B cell (primary cell): ENCODE results near the gene BRAF. TPM values are rescaled to one million over a fixed set of nuclear protein-coding genes. Genes with fewer than 3 reads are reported as not detected.
A peak's percentile ranks its signal among the peaks of the same experiment; 100 is the strongest.

ENCODE experiments used
- ATAC-seq: fragments of 200-7000 bp; cut with Tn5 transposase; one replicate; pipeline ENCODE4 v1.10.0; 2021; ENCODE audit warnings: low read depth, mild to moderate bottlenecking, moderate number of reproducible peaks, moderate library complexity
- CTCF ChIA-PET: fragments of 350-600 bp; sonication (Branson Sonifier 250); formaldehyde crosslinking; loops from one replicate; lab custom pipeline; 2021; ENCODE audit warnings: antibody characterized with exemption, inconsistent platforms; lab: Charles Lee
- POLR2A ChIA-PET: fragments of 350-600 bp; sonication (Branson Sonifier 250); formaldehyde crosslinking; loops from one replicate; lab custom pipeline; 2021; ENCODE audit warnings: antibody characterized with exemption; lab: Charles Lee
- DNase-seq: peaks from one replicate; pipeline ENCODE4 v3.0.0; 2013
- H2AFZ ChIP-seq: 2 replicates; pipeline ENCODE4 v1.6.1; 2012; ENCODE audit warnings: mild to moderate bottlenecking, low read depth, low read length; ENCODE audit not compliant: insufficient read depth, poor library complexity, severe bottlenecking
- H3K27ac ChIP-seq, 2 donors: 1 replicate in 1 of 2; 2 replicates in 1 of 2; pipeline ENCODE4 v1.5.1; 2012 to 2013; ENCODE audit warnings: low read length in 2 of 2, mild to moderate bottlenecking in 2 of 2, moderate library complexity in 1 of 2
- H3K27me3 ChIP-seq, 4 experiments: fragments of 200-600 bp in 1 of 4; sonication (generic) in 1 of 4; replicated peaks in 1 of 4; 1 replicate in 2 of 4; 2 replicates in 2 of 4; pipeline versions ENCODE4 v1.6.1 to v1.7.0; 2013 to 2016; ENCODE audit warnings: low read length in 3 of 4, mild to moderate bottlenecking in 2 of 4, mixed read lengths in 1 of 4, moderate library complexity in 1 of 4; ENCODE audit not compliant: insufficient read depth in 4 of 4, control insufficient read depth in 3 of 4; ENCODE audit errors: control extremely low read depth in 1 of 4
- H3K36me3 ChIP-seq, 2 experiments: replicated peaks in 1 of 2; 1 replicate in 1 of 2; 2 replicates in 1 of 2; pipeline versions ENCODE4 v1.6.1 to v1.7.1; 2013; ENCODE audit warnings: low read length in 1 of 2; ENCODE audit not compliant: insufficient read depth in 2 of 2, control insufficient read depth in 1 of 2; ENCODE audit errors: control extremely low read depth in 1 of 2, extremely low read depth in 1 of 2
- H3K4me1 ChIP-seq, 2 donors: fragments of 200-600 bp in 1 of 2; sonication (generic) in 1 of 2; 1 replicate in 1 of 2; 2 replicates in 1 of 2; pipeline versions ENCODE4 v1.5.1 to v1.6.1; 2013 to 2017; ENCODE audit warnings: low read length in 2 of 2; ENCODE audit not compliant: control insufficient read depth in 2 of 2, insufficient read depth in 2 of 2
- H3K4me2 ChIP-seq: replicated peaks from 2 replicates; pipeline ENCODE3; 2012; ENCODE audit warnings: mild to moderate bottlenecking, low read depth, low read length; ENCODE audit not compliant: poor library complexity, severe bottlenecking
- H3K4me3 ChIP-seq, 5 experiments: fragments of 200-600 bp in 1 of 5; sonication (generic) in 1 of 5; 1 replicate in 3 of 5; 2 replicates in 2 of 5; pipeline versions ENCODE4 v1.5.1 to v1.7.0; 2011 to 2016; ENCODE audit warnings: low read length in 4 of 5, mild to moderate bottlenecking in 4 of 5, low read depth in 2 of 5, control low read depth in 1 of 5, moderate library complexity in 1 of 5; ENCODE audit not compliant: insufficient read depth in 1 of 5; ENCODE audit errors: control extremely low read depth in 1 of 5, extremely low read depth in 1 of 5
- H3K79me2 ChIP-seq: fragments of 200-600 bp; sonication (generic); one replicate; pipeline ENCODE4 v1.6.0; 2016; ENCODE audit warnings: low read length; ENCODE audit not compliant: control insufficient read depth, insufficient read depth
- H3K9ac ChIP-seq: fragments of 200-600 bp; sonication (generic); 2 replicates; pipeline ENCODE4 v1.6.1; 2017; ENCODE audit warnings: mild to moderate bottlenecking, low read length, moderate library complexity
- H3K9me3 ChIP-seq, 3 donors: one replicate each; pipeline versions ENCODE4 v1.6.1 to v1.7.1; 2013; ENCODE audit warnings: low read length in 2 of 3; ENCODE audit not compliant: control insufficient read depth in 2 of 3, insufficient read depth in 1 of 3; ENCODE audit errors: control extremely low read depth in 1 of 3
- H4K20me1 ChIP-seq: 2 replicates; pipeline ENCODE4 v1.6.0; 2012; ENCODE audit warnings: mild to moderate bottlenecking, low read length; ENCODE audit not compliant: insufficient read depth, control insufficient read depth, poor library complexity, severe bottlenecking
- H3K27ac Mint-ChIP-seq: one replicate; pipeline ENCODE4 v1.8.0; 2021; ENCODE audit warnings: mixed read lengths
- H3K27me3 Mint-ChIP-seq: one replicate; pipeline ENCODE4 v1.8.0; 2021; ENCODE audit warnings: mixed read lengths
- H3K4me1 Mint-ChIP-seq: one replicate; pipeline ENCODE4 v1.8.0; 2021; ENCODE audit warnings: mixed read lengths
- H3K4me3 Mint-ChIP-seq: one replicate; pipeline ENCODE4 v1.8.0; 2021; ENCODE audit warnings: mixed read lengths
- H3K9me3 Mint-ChIP-seq: one replicate; pipeline ENCODE4 v1.8.0; 2022; ENCODE audit warnings: mixed read lengths; ENCODE audit not compliant: insufficient read depth
- CTCF ChIP-seq: fragments of 200-600 bp; IDR thresholded peaks from one replicate; pipeline ENCODE4 v1.8.0; 2022; ENCODE audit warnings: antibody characterized with exemption, mild to moderate bottlenecking
- EZH2 ChIP-seq: IDR thresholded peaks from 2 replicates; pipeline ENCODE4 v1.6.1; 2012; ENCODE audit warnings: borderline replicate concordance, low read depth, mild to moderate bottlenecking, moderate library complexity, low read length; ENCODE audit not compliant: insufficient read depth, poor library complexity, severe bottlenecking
- WGBS: methylation state at CpG from one replicate; pipeline ENCODE4 v1.1.5; 2013; ENCODE audit warnings: missing lambda C conversion rate; ENCODE audit not compliant: insufficient coverage; 5-methylcytosine and 5-hydroxymethylcytosine counted together
- intact Hi-C: fragments of 100-400 bp; cut with micrococcal nuclease; formaldehyde crosslinking; loops from one replicate; pipeline ENCODE4 v1.10.0; 2022
- polyA plus RNA-seq: library from polyadenylated mRNA; depleted of rRNA; stranded (reverse); fragments of >200 nt; gene quantifications from 2 replicates; pipeline ENCODE4 v1.2.3, GENCODE V29; 2012
- total RNA-seq, 2 donors: library from RNA; stranded (reverse); fragments of 120-200 nt in 1 of 2; gene quantifications; 1 replicate in 1 of 2; 2 replicates in 1 of 2; pipeline versions ENCODE4 v1.2.3 to v1.2.4, GENCODE V29; 2013 to 2022

BRAF gene
- total and polyA plus RNA-seq, 2 donors (not counting 1 experiment from before 2014, with no cell fraction given): 13.5 to 90.9 TPM

- H3K79me2 ChIP-seq: no peaks in the 10 kb centered on the region
- 75% methylated on average over 2 of the region's 2 CpGs for WGBS
- no peak overlapping the region for H3K9ac ChIP-seq
- no peaks in the 10 kb centered on the region for H4K20me1 ChIP-seq
- ChIA-PET CTCF (no interaction called here), POLR2A (no interaction called here)
- Mint-ChIP-seq H3K4me3 (no peak overlapping the region), H3K9me3 (no peaks in the 10 kb centered on the region), H3K27me3 (peaks cover 7% of the 10 kb centered on the region), H3K4me1 (no peaks in the 10 kb centered on the region), H3K27ac (no peak overlapping the region)
- H3K9me3 ChIP-seq: peaks cover 0 to 4% (median 0%) of the 10 kb centered on the region in 3 donors
- no peak overlapping the region for H2AFZ ChIP-seq
- ATAC-seq (no peak), DNase-seq (no peak)
- intact Hi-C loops: no loop called here
- H3K4me2 ChIP-seq: no peak overlapping the region
- no peaks in the 10 kb centered on the region for H3K4me1 ChIP-seq
- no peaks in the 10 kb centered on the region for H3K36me3 ChIP-seq
- H3K27ac ChIP-seq: no peak overlapping the region
- no peak overlapping the region for H3K4me3 ChIP-seq
- peaks cover 0 to 3% (median 0%) of the 10 kb centered on the region in 4 experiments for H3K27me3 ChIP-seq
- TF ChIP-seq EZH2 (no peak), CTCF (no peak)
Measured at GRCh38 chr7:140967438-140967837, 42.7 kb upstream of the BRAF start.

- Histone ChIP-seq H4K20me1 (no peaks in the 10 kb centered on the region), H3K9ac (no peak overlapping the region), H3K79me2 (no peaks in the 10 kb centered on the region), H3K4me1 (no peaks in the 10 kb centered on the region), H3K4me2 (no peak overlapping the region), H3K27ac (no peak overlapping the region), H3K27me3 (peaks cover 0 to 2% (median 0%) of the 10 kb centered on the region in 4 experiments), H3K36me3 (no peaks in the 10 kb centered on the region), H3K4me3 (no peak overlapping the region), H3K9me3 (peaks cover 0 to 4% (median 0%) of the 10 kb centered on the region in 3 donors), H2AFZ (no peak overlapping the region)
- ATAC-seq: no peak
- ChIA-PET POLR2A (no interaction called here), CTCF (no interaction called here)
- TF ChIP-seq CTCF: no peak
- no peak for TF ChIP-seq EZH2
- Mint-ChIP-seq H3K9me3 (no peaks in the 10 kb centered on the region), H3K27ac (no peak overlapping the region), H3K27me3 (peaks cover 7% of the 10 kb centered on the region), H3K4me1 (no peaks in the 10 kb centered on the region), H3K4me3 (no peak overlapping the region)
- peak; percentile 3 for DNase-seq
- intact Hi-C loops: no loop called here
- WGBS: 90% methylated on average over 2 of the region's 5 CpGs
Measured at GRCh38 chr7:140966561-140967233, 42.0 kb upstream of the BRAF start.
